HG03571 (cell line): Measurements from ENCODE around the gene SBNO2.
"Not testable (repeated sequence)": the region's sequence is repeated elsewhere in the genome, so short reads cannot be mapped to it uniquely, and the experiment has no call there.

ENCODE experiments used
- ATAC-seq: cut with Tn5 transposase; IDR thresholded peaks from one replicate; pipeline ENCODE4 v1.9.1; 2021; ENCODE audit not compliant: unreplicated experiment

Gene SBNO2

GRCh38 chr19:1139126-1139525, 34.9 kb downstream of the SBNO2 start:
- ATAC-seq = no peak

GRCh38 chr19:1138121-1138520, 35.9 kb downstream of the SBNO2 start:
- ATAC-seq = no peak

- ATAC-seq = no peak
Observed at GRCh38 chr19:1136621-1137317, 37.3 kb downstream of the SBNO2 start.

GRCh38 chr19:1136201-1136600, 37.9 kb downstream of the SBNO2 start:
- ATAC-seq = no peak

- no peak for ATAC-seq
Observed at GRCh38 chr19:1135454-1135853, 38.6 kb downstream of the SBNO2 start.

- no peak for ATAC-seq
Observed at GRCh38 chr19:1134431-1134830, 39.6 kb downstream of the SBNO2 start.

GRCh38 chr19:1133471-1133929, 40.6 kb downstream of the SBNO2 start:
- ATAC-seq = peak; percentile 39

GRCh38 chr19:1132552-1133383, 41.3 kb downstream of the SBNO2 start:
- ATAC-seq = peak; percentile 10

- ATAC-seq = peak; percentile 43
Observed at GRCh38 chr19:1131718-1132551, 42.1 kb downstream of the SBNO2 start.

GRCh38 chr19:1130771-1131717, 43.0 kb downstream of the SBNO2 start:
- ATAC-seq = no peak

- no peak for ATAC-seq
Observed at GRCh38 chr19:1129535-1129934, 44.5 kb downstream of the SBNO2 start.

GRCh38 chr19:1129084-1129483, 45.0 kb downstream of the SBNO2 start:
- not testable (repeated sequence) for ATAC-seq

- ATAC-seq = no peak
Observed at GRCh38 chr19:1128106-1128505, 46.0 kb downstream of the SBNO2 start.

GRCh38 chr19:1126984-1127760, 46.9 kb downstream of the SBNO2 start:
- no peak for ATAC-seq

GRCh38 chr19:1125601-1126467, 48.2 kb downstream of the SBNO2 start:
- ATAC-seq = no peak

GRCh38 chr19:1123885-1124677, 50.0 kb downstream of the SBNO2 start:
- ATAC-seq = no peak

- ATAC-seq = no peak
Observed at GRCh38 chr19:1123381-1123780, 50.7 kb downstream of the SBNO2 start.

GRCh38 chr19:1122972-1123363, 51.1 kb downstream of the SBNO2 start:
- ATAC-seq = no peak
